HG03039 (cell line): ENCODE results near the gene MRPL53.

ENCODE experiments used
- ATAC-seq: cut with Tn5 transposase; IDR thresholded peaks from one replicate; pipeline ENCODE4 v1.9.1; 2021; ENCODE audit warnings: mild to moderate bottlenecking, moderate library complexity; ENCODE audit not compliant: unreplicated experiment

MRPL53 gene

GRCh38 chr2:74429487-74430451 is 42.7 kb downstream of the MRPL53 start:
- no peak for ATAC-seq

GRCh38 chr2:74428675-74429074 is 43.8 kb downstream of the MRPL53 start:
- ATAC-seq: no peak

GRCh38 chr2:74427551-74427950 is 44.9 kb downstream of the MRPL53 start:
- no peak for ATAC-seq

- ATAC-seq: no peak
These were observed 46.2 kb downstream of the MRPL53 start for GRCh38 chr2:74426181-74426758.

GRCh38 chr2:74425523-74425922 is 47.0 kb downstream of the MRPL53 start:
- ATAC-seq: no peak

- no peak for ATAC-seq
These were observed 47.5 kb downstream of the MRPL53 start for GRCh38 chr2:74424995-74425406.

- ATAC-seq: no peak
These were observed 48.1 kb downstream of the MRPL53 start for GRCh38 chr2:74424139-74424992.

GRCh38 chr2:74423231-74424095 is 49.0 kb downstream of the MRPL53 start:
- ATAC-seq: no peak
